ENCODE results near the gene ZNF189.

The ZNF189 gene

DNA sequence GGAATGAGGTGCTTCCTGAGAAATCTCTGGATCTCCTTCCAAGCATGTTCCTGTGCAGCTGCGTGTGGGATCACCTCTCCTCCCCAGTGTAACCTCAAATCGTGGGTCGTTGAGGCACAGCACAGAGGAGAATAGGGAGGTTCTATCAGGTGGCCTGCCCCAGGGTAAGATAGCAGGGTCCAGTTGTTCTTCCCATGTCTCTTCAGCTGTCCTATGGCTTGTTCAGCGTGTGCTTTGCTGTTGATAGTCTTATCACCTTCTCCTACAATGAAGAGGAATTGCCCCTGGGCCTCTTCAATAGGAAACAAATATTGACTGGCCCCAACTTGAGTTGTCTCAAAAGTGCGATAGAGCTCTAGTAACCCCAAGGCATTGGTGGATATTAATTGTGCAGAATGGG is 36.2 kb upstream of the ZNF189 start:
- no peak overlapping the region for H3K27ac ChIP-seq (ENCODE audit: low read length)
- H3K36me3 ChIP-seq (replicated peaks; ENCODE audit: insufficient read depth, low read length): no peaks in the 10 kb centered on the region
- DNase-seq: no peak
- H2AFZ ChIP-seq (ENCODE audit: low read length): no peak overlapping the region
- H4K20me1 ChIP-seq (ENCODE audit: insufficient read depth, low read length): no peaks in the 10 kb centered on the region
- H3F3A ChIP-seq (ENCODE audit: insufficient read depth, low read length): no peaks in the 10 kb centered on the region
- H3K9me2 ChIP-seq (replicated peaks; ENCODE audit: insufficient read depth, low read length): no peaks in the 10 kb centered on the region
- H3K27me3 ChIP-seq (replicated peaks; ENCODE audit: insufficient read depth, low read length): no peaks in the 10 kb centered on the region
- H3K9ac ChIP-seq (ENCODE audit: low read length): no peak overlapping the region
- H3K4me2 ChIP-seq (ENCODE audit: low read depth, low read length): no peak overlapping the region
- H3K9me3 ChIP-seq (replicated peaks; ENCODE audit: insufficient read depth, low read length): no peaks in the 10 kb centered on the region
- TF ChIP-seq, protein P1, sequence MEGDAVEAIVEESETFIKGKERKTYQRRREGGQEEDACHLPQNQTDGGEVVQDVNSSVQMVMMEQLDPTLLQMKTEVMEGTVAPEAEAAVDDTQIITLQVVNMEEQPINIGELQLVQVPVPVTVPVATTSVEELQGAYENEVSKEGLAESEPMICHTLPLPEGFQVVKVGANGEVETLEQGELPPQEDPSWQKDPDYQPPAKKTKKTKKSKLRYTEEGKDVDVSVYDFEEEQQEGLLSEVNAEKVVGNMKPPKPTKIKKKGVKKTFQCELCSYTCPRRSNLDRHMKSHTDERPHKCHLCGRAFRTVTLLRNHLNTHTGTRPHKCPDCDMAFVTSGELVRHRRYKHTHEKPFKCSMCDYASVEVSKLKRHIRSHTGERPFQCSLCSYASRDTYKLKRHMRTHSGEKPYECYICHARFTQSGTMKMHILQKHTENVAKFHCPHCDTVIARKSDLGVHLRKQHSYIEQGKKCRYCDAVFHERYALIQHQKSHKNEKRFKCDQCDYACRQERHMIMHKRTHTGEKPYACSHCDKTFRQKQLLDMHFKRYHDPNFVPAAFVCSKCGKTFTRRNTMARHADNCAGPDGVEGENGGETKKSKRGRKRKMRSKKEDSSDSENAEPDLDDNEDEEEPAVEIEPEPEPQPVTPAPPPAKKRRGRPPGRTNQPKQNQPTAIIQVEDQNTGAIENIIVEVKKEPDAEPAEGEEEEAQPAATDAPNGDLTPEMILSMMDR (IDR thresholded peaks at IDR 0.05; ENCODE audit: low read length): no peak
- TF ChIP-seq EZH2 (optimal IDR thresholded peaks at IDR 0.05; ENCODE audit: low read depth, low read length) (no peak), EZH2phosphoT487 (IDR thresholded peaks at IDR 0.05; ENCODE audit: low read length) (no peak)
- H3K4me3 ChIP-seq (ENCODE audit: low read length): no peak overlapping the region
- H3K79me2 ChIP-seq (ENCODE audit: low read length): no peaks in the 10 kb centered on the region
- no peaks in the 10 kb centered on the region for H3K4me1 ChIP-seq (ENCODE audit: low read length)

DNA sequence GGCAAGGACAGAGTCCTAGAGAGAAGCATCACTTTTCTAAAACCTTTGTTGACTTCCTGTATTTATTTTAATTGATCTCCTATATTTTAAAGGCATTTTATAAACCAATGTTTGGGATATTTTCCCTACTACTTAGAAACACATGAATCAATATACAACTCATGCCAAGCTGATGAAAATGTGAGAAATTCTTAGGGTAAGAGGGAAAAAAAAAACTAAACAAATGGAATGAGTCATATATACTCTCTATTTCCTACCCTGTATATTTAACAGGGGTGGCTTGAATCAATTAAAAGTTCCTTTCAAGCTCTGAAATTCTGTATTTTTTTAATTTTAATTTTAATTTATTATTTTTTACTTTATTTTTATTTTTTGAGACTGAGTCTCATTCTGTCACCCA is 33.5 kb upstream of the ZNF189 start:
- H3K4me3 ChIP-seq (ENCODE audit: low read length): no peak overlapping the region
- no peaks in the 10 kb centered on the region for H3K9me2 ChIP-seq (replicated peaks; ENCODE audit: insufficient read depth, low read length)
- H3K9me3 ChIP-seq (replicated peaks; ENCODE audit: insufficient read depth, low read length): no peaks in the 10 kb centered on the region
- H2AFZ ChIP-seq (ENCODE audit: low read length): no peak overlapping the region
- H3K9ac ChIP-seq (ENCODE audit: low read length): no peak overlapping the region
- H3K4me2 ChIP-seq (ENCODE audit: low read depth, low read length): no peak overlapping the region
- H3F3A ChIP-seq (ENCODE audit: insufficient read depth, low read length): no peaks in the 10 kb centered on the region
- no peaks in the 10 kb centered on the region for H3K36me3 ChIP-seq (replicated peaks; ENCODE audit: insufficient read depth, low read length)
- no peaks in the 10 kb centered on the region for H3K4me1 ChIP-seq (ENCODE audit: low read length)
- no peak overlapping the region for H3K27ac ChIP-seq (ENCODE audit: low read length)
- H4K20me1 ChIP-seq (ENCODE audit: insufficient read depth, low read length): no peaks in the 10 kb centered on the region
- no peak for DNase-seq
- TF ChIP-seq, protein P1 (IDR thresholded peaks at IDR 0.05; ENCODE audit: low read length): no peak
- TF ChIP-seq EZH2 (optimal IDR thresholded peaks at IDR 0.05; ENCODE audit: low read depth, low read length): no peak
- TF ChIP-seq EZH2phosphoT487 (IDR thresholded peaks at IDR 0.05; ENCODE audit: low read length): no peak
- no peaks in the 10 kb centered on the region for H3K79me2 ChIP-seq (ENCODE audit: low read length)
- H3K27me3 ChIP-seq (replicated peaks; ENCODE audit: insufficient read depth, low read length): no peaks in the 10 kb centered on the region

DNA sequence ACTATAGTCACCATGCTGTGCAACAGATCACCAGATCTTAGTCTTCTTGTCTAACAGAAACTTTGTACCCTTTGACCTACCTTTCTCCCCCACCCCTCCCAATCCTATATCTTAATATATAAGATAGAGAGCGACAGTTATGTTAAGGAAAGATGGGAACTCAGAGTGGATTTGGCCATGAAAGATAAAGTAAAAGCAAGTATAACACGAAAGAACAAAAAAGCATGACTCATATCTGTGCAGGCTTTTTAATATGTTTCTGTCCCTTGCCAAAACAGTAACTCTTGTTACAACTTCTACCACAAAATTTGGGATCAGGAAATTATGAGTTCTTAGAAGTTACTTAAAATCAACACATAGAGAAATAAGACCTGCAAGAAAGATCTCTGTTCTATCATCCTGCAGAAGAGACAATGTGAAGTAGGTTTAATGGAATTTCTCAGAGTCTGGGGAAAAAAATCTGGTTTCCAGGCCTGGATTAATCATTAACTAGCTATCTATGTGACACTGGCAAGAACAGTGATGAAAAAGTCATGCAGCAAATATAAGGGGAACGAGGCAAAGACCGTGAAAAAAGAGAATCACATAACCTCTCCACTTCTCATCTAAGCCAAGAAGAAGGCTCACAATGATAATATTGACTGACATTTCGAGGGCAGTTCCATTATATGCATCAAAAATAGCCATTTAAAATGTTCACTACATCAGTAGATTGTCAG is 32.5 kb upstream of the ZNF189 start:
- no peaks in the 10 kb centered on the region for H3K79me2 ChIP-seq (ENCODE audit: low read length)
- no peak overlapping the region for H3K4me2 ChIP-seq (ENCODE audit: low read depth, low read length)
- TF ChIP-seq, protein P1 (IDR thresholded peaks at IDR 0.05; ENCODE audit: low read length): no peak
- no peak for TF ChIP-seq EZH2phosphoT487 (IDR thresholded peaks at IDR 0.05; ENCODE audit: low read length)
- TF ChIP-seq EZH2 (optimal IDR thresholded peaks at IDR 0.05; ENCODE audit: low read depth, low read length): no peak
- no peak for DNase-seq
- no peaks in the 10 kb centered on the region for H3K27me3 ChIP-seq (replicated peaks; ENCODE audit: insufficient read depth, low read length)
- H3K27ac ChIP-seq (ENCODE audit: low read length): no peak overlapping the region
- no peaks in the 10 kb centered on the region for H3F3A ChIP-seq (ENCODE audit: insufficient read depth, low read length)
- no peak overlapping the region for H3K4me3 ChIP-seq (ENCODE audit: low read length)
- H3K36me3 ChIP-seq (replicated peaks; ENCODE audit: insufficient read depth, low read length): no peaks in the 10 kb centered on the region
- no peak overlapping the region for H3K9ac ChIP-seq (ENCODE audit: low read length)
- no peaks in the 10 kb centered on the region for H3K9me3 ChIP-seq (replicated peaks; ENCODE audit: insufficient read depth, low read length)
- no peaks in the 10 kb centered on the region for H3K4me1 ChIP-seq (ENCODE audit: low read length)
- H3K9me2 ChIP-seq (replicated peaks; ENCODE audit: insufficient read depth, low read length): no peaks in the 10 kb centered on the region
- H2AFZ ChIP-seq (ENCODE audit: low read length): no peak overlapping the region
- no peaks in the 10 kb centered on the region for H4K20me1 ChIP-seq (ENCODE audit: insufficient read depth, low read length)

All from MM.1S (cell line).